K562 (cell line): Measurements from ENCODE around the gene CNPY4. TPM values are rescaled to one million over a fixed set of nuclear protein-coding genes. Genes with fewer than 3 reads are reported as not detected.

Source experiments
- CBX8 ChIP-seq: fragments of 200-600 bp; sonication (generic); IDR thresholded peaks from 2 replicates; pipeline ENCODE4 v1.6.1; 2012; ENCODE audit warnings: borderline replicate concordance, mixed run types, low read depth, mild to moderate bottlenecking, moderate library complexity, mixed read lengths, low read length, control low read depth, inconsistent platforms; ENCODE audit not compliant: poor library complexity, severe bottlenecking; ENCODE audit errors: extremely low read depth
- DIDO1 ChIP-seq: fragments of 450-650 bp; IDR thresholded peaks from 2 replicates; pipeline ENCODE4 v1.6.1; 2016; ENCODE audit warnings: low read depth, missing biosample characterization, missing genetic modification characterization
- ELF4 ChIP-seq: fragments of 450-650 bp; formaldehyde crosslinking; IDR thresholded peaks from 2 replicates; pipeline ENCODE4 v1.4.0; 2022; ENCODE audit warnings: missing genetic modification characterization
- KDM5B ChIP-seq: fragments of 200-600 bp; sonication (generic); IDR thresholded peaks from 2 replicates; pipeline ENCODE4 v1.6.1; 2012; ENCODE audit warnings: low read depth, mild to moderate bottlenecking, moderate library complexity, low read length, control low read depth, inconsistent platforms; ENCODE audit not compliant: insufficient replicate concordance
- NONO ChIP-seq, 2 experiments: fragments of 200-400 bp in 1 of 2; fragments of 450-650 bp in 1 of 2; formaldehyde crosslinking in 1 of 2; IDR thresholded peaks; 2 replicates each; pipeline ENCODE4 v1.6.1; 2017; ENCODE audit warnings: low read depth in 2 of 2, mild to moderate bottlenecking in 2 of 2, moderate library complexity in 2 of 2, low read length in 1 of 2
- POLR2B ChIP-seq: fragments of 450-650 bp; IDR thresholded peaks from 2 replicates; pipeline ENCODE4 v1.6.1; 2018; ENCODE audit warnings: low read depth; ENCODE audit not compliant: partially characterized antibody
- RFX7 ChIP-seq: fragments of 250-450 bp; sonication (Bioruptor Pico); IDR thresholded peaks from 2 replicates; pipeline ENCODE4 v1.5.1; 2021; ENCODE audit warnings: mild to moderate bottlenecking
- SAP30 ChIP-seq: fragments of 200-600 bp; sonication (generic); IDR thresholded peaks from 2 replicates; pipeline ENCODE4 v1.6.1; 2012; ENCODE audit warnings: borderline replicate concordance, low read depth, mild to moderate bottlenecking, moderate library complexity, low read length, control low read depth, inconsistent platforms; ENCODE audit not compliant: insufficient read depth, poor library complexity, severe bottlenecking
- TAF1 ChIP-seq: IDR thresholded peaks from 2 replicates; pipeline ENCODE4 v1.6.1; 2011; ENCODE audit warnings: mild to moderate bottlenecking, low read length, moderate library complexity; ENCODE audit not compliant: insufficient read depth, control insufficient read depth, severe bottlenecking; ENCODE audit errors: extremely low read depth
- ZKSCAN8 ChIP-seq: fragments of 200-800 bp; sonication (Bioruptor generic); IDR thresholded peaks from 2 replicates; pipeline ENCODE4 v1.6.1; 2016; ENCODE audit warnings: missing genetic modification characterization, missing compliant biosample characterization
- ZNF146 ChIP-seq: IDR thresholded peaks from one replicate; pipeline ENCODE4 v1.6.1; 2018; ENCODE audit warnings: missing compliant biosample characterization; ENCODE audit not compliant: unreplicated experiment
- ZNF174 ChIP-seq: fragments of 250-450 bp; sonication (Bioruptor Pico); IDR thresholded peaks from 2 replicates; pipeline ENCODE4 v1.4.0; 2020; ENCODE audit warnings: mild to moderate bottlenecking
- ZNF232 ChIP-seq: sonication (generic); formaldehyde crosslinking; IDR thresholded peaks from 2 replicates; pipeline ENCODE4 v1.8.0; 2022; ENCODE audit warnings: mild to moderate bottlenecking, missing genetic modification reagents
- ZNF586 ChIP-seq: fragments of 450-650 bp; formaldehyde crosslinking; conservative IDR thresholded peaks from 2 replicates; pipeline ENCODE4 v1.4.0; 2020; ENCODE audit warnings: mild to moderate bottlenecking, moderate library complexity
- ZNF717 ChIP-seq: fragments of 250-450 bp; sonication (Bioruptor Pico); IDR thresholded peaks from 2 replicates; pipeline ENCODE4 v1.5.0; 2021
- ZNF764 ChIP-seq: fragments of 250-450 bp; sonication (Bioruptor Pico); IDR thresholded peaks from 2 replicates; pipeline ENCODE4 v1.4.0; 2020; ENCODE audit warnings: low read depth, mild to moderate bottlenecking, moderate library complexity
- ZNF766 ChIP-seq: fragments of 200-800 bp; sonication (Bioruptor generic); conservative IDR thresholded peaks from 2 replicates; pipeline ENCODE4 v1.6.1; 2016; ENCODE audit warnings: missing genetic modification characterization, missing compliant biosample characterization
- polyA plus RNA-seq, 8 experiments: library from polyadenylated mRNA; depleted of rRNA in 4 of 8; stranded (reverse) in 5 of 8; unstranded in 3 of 8; fragments of >200 nt; fragmentation: Nextera tagmentation in 2 of 8; fragmentation: Illumina TruSeq in 1 of 8; extraction: Ambion mirVana in 2 of 8; extraction: Trizol in 1 of 8; gene quantifications; 2 replicates each; pipeline versions ENCODE4 v1.2.1 to v1.2.3, GENCODE V29; 2011 to 2014; ENCODE audit warnings: inconsistent platforms in 1 of 8, missing spikeins in 1 of 8
- total RNA-seq, 7 experiments: library from RNA; depleted of rRNA in 6 of 7; stranded (reverse); fragments of >200 nt in 6 of 7; fragmentation: Illumina TruSeq in 2 of 7; extraction: Trizol in 2 of 7; gene quantifications; 2 replicates each; pipeline versions ENCODE4 v1.2.1 to v1.2.3, GENCODE V29; 2011 to 2021; ENCODE audit warnings: low replicate concordance in 1 of 7
- TF ChIP-seq, protein P1 (sequence below): fragments of 450-650 bp; formaldehyde crosslinking; IDR thresholded peaks from 2 replicates; pipeline ENCODE4 v1.4.0; 2020; ENCODE audit warnings: mild to moderate bottlenecking
- TF ChIP-seq, protein P2 (sequence below): fragments of 250-450 bp; sonication (Bioruptor Pico); IDR thresholded peaks from 2 replicates; pipeline ENCODE4 v1.8.0; 2022; ENCODE audit warnings: inconsistent platforms, mild to moderate bottlenecking, moderate library complexity, borderline replicate concordance
- TF ChIP-seq, protein P3 (sequence below): fragments of 450-650 bp; IDR thresholded peaks from 2 replicates; pipeline ENCODE4 v1.6.1; 2016; ENCODE audit warnings: borderline replicate concordance
- TF ChIP-seq, protein P4 (sequence below): sonication (generic); formaldehyde crosslinking; IDR thresholded peaks from 2 replicates; pipeline ENCODE4 v1.5.0; 2020; ENCODE audit warnings: missing genetic modification reagents

The CNPY4 gene
- total and polyA plus RNA-seq, 9 of the 15 experiments (the other 6 are each of a cell fraction or from before 2014, with no cell fraction given) = 1.9 to 11.2 (median 7.0) TPM

DNA sequence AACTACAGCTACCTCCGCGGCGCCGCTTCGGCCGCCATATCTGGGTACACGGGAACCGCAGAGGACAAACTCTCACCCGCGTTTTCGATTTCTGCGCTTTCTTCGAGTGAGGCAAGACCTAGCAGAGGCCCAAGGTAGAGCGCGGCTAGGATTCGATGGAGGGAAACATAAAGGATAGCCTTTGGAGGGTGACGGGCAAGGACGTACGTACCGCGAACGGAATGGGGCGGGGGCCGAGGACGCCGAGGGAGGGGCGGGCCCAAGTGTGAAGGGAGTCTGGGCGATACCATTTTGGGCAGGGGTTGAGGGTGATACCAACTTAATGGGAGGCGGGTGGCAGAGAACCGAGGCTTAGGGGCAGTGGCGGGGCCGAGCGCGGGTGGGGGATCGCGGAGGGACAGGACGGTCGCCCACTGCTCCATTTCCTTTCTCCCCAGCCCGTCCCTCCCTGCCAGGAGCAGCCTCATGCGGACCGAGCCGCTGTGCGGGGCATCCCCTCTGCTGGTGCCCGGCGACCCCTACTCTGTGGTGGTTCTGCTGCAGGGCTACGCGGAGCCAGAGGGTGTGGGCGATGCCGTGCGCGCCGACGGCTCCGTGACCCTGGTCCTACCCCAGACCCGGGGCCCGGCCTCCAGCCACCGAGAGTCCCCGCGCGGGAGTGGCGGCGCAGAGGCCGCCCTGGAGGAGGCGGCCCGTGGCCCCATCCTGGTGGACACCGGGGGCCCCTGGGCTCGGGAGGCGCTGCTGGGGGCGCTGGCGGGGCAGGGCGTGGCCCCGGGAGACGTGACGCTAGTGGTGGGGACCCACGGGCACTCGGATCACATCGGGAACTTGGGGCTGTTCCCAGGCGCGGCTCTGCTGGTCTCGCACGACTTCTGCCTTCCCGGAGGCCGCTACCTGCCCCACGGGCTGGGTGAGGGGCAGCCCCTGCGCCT is 7.8 kb downstream of the CNPY4 start, which contains the start of gene MBLAC1 (continued):
- no peak for TF ChIP-seq ZNF586 (CRISPR knock-in tag)
- no peak for TF ChIP-seq ZNF717 (CRISPR knock-in tag)
- TF ChIP-seq TAF1 = peak; percentile 79
- no peak for TF ChIP-seq ZNF174 (CRISPR knock-in tag)
- TF ChIP-seq, protein P1, sequence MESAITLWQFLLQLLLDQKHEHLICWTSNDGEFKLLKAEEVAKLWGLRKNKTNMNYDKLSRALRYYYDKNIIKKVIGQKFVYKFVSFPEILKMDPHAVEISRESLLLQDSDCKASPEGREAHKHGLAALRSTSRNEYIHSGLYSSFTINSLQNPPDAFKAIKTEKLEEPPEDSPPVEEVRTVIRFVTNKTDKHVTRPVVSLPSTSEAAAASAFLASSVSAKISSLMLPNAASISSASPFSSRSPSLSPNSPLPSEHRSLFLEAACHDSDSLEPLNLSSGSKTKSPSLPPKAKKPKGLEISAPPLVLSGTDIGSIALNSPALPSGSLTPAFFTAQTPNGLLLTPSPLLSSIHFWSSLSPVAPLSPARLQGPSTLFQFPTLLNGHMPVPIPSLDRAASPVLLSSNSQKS (CRISPR knock-in tag) = no peak
- no peak for TF ChIP-seq ELF4 (CRISPR knock-in tag)
- TF ChIP-seq, protein P2, sequence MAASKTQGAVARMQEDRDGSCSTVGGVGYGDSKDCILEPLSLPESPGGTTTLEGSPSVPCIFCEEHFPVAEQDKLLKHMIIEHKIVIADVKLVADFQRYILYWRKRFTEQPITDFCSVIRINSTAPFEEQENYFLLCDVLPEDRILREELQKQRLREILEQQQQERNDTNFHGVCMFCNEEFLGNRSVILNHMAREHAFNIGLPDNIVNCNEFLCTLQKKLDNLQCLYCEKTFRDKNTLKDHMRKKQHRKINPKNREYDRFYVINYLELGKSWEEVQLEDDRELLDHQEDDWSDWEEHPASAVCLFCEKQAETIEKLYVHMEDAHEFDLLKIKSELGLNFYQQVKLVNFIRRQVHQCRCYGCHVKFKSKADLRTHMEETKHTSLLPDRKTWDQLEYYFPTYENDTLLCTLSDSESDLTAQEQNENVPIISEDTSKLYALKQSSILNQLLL (CRISPR knock-in tag) = no peak
- TF ChIP-seq, protein P3, sequence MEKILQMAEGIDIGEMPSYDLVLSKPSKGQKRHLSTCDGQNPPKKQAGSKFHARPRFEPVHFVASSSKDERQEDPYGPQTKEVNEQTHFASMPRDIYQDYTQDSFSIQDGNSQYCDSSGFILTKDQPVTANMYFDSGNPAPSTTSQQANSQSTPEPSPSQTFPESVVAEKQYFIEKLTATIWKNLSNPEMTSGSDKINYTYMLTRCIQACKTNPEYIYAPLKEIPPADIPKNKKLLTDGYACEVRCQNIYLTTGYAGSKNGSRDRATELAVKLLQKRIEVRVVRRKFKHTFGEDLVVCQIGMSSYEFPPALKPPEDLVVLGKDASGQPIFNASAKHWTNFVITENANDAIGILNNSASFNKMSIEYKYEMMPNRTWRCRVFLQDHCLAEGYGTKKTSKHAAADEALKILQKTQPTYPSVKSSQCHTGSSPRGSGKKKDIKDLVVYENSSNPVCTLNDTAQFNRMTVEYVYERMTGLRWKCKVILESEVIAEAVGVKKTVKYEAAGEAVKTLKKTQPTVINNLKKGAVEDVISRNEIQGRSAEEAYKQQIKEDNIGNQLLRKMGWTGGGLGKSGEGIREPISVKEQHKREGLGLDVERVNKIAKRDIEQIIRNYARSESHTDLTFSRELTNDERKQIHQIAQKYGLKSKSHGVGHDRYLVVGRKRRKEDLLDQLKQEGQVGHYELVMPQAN = peak; percentile 47; the same call in 1 of the 2 replicates
- TF ChIP-seq, protein P4, sequence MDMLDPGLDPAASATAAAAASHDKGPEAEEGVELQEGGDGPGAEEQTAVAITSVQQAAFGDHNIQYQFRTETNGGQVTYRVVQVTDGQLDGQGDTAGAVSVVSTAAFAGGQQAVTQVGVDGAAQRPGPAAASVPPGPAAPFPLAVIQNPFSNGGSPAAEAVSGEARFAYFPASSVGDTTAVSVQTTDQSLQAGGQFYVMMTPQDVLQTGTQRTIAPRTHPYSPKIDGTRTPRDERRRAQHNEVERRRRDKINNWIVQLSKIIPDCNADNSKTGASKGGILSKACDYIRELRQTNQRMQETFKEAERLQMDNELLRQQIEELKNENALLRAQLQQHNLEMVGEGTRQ = no peak
- no peak; the same call in 1 of the 2 replicates for TF ChIP-seq ZNF766
- no peak for TF ChIP-seq ZKSCAN8
- TF ChIP-seq ZNF146 = no peak
- TF ChIP-seq RFX7 (CRISPR knock-in tag) = no peak
- TF ChIP-seq CBX8 = no peak
- peak; percentile 91 for TF ChIP-seq POLR2B
- TF ChIP-seq SAP30 = no peak
- TF ChIP-seq KDM5B = peak; percentile 77
- peak; percentile 57 to 98; a peak in 3 of 4 replicates for TF ChIP-seq NONO (IDR thresholded peaks at IDR 0.05; ENCODE audit: low read depth in 2 of 2, low read length in 1 of 2)
- no peak for TF ChIP-seq ZNF764 (CRISPR knock-in tag)
- 0 out of 2 replicates have a peak, but pooled peaks have one; percentile 26 for TF ChIP-seq DIDO1 (tag)
- no peak for TF ChIP-seq ZNF232 (CRISPR knock-in tag)
